CD4-positive, alpha-beta T cell treated with Interleukin-12 subunit alpha and Interleukin-12 subunit beta, for 1 hour (primary cell): Measurements from ENCODE around the gene GFAP.
A peak's percentile ranks its signal among the peaks of the same experiment; 100 is the strongest.
"Not testable (repeated sequence)": the region's sequence is repeated elsewhere in the genome, so short reads cannot be mapped to it uniquely, and the experiment has no call there.

Source experiments
- DNase-seq: peaks from one replicate; pipeline ENCODE4 v3.0.0-alpha.2; 2020

GFAP gene

GRCh38 chr17:44915321-44915726, at the start of gene GFAP:
Gene GFAP, minus strand, starts transcription at chr17:44915500. Its CDS starts 14 bp downstream, at chr17:44915486.
- DNase-seq: no peak

DNA sequence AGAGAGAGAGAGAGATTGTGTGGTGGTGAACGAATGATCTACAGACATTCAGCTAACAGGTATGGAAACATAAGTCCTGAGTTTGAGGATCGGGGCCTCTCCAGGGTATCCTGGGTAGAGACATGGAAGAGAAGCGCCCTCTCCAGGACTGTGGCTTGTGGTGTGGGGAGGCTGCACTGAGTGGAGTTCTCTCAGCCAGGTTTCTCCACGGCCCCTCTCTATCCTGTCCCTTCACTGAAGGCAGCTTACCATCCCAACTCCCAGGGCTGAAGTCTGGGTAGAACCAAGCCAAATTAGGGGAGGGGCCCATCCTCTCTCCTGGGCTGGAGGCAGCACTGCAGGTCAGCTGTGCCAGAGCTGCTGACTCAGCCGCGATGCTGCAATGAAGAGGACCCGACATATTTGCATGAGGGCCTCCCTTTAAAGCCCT, 46.6 kb upstream of the GFAP start:
- DNase-seq: no peak

GRCh38 chr17:44960691-44961090, 45.4 kb upstream of the GFAP start:
- no peak for DNase-seq

DNA sequence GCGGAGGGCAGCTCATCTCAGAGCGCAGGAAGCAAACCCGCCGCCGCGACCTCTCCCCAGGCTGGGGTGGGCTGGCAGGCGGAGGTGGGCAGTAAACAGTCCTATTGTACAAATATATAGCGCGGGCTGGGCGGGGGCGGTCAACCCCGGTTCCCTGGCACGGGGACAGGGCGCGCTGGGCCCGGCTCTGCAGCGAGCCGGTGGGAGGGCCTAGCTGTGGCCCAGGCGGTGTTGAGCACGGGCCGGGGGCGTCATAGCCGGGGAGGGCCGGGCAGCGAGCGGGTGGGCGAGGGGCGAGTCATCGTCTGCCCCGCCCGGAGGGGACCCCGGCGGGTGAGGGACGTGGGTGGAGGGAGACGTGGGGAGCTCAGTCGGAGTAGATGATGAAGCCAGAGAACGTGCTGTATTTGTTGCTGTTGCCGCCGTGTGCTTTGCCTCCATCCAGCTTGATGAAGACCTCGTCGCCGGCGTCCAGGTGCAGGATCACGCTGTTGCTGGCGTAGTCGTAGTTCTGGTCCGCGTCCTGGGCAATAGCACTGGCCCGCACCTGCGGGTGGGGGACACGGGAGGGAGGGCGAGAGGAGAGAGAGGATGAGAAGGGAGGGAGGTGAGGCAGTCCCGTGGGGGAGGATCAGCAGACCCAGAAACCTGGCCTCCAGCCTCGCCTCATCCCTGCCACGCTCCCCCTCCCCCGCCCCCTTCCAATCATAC, 44.7 kb upstream of the GFAP start:
- DNase-seq: no peak

DNA sequence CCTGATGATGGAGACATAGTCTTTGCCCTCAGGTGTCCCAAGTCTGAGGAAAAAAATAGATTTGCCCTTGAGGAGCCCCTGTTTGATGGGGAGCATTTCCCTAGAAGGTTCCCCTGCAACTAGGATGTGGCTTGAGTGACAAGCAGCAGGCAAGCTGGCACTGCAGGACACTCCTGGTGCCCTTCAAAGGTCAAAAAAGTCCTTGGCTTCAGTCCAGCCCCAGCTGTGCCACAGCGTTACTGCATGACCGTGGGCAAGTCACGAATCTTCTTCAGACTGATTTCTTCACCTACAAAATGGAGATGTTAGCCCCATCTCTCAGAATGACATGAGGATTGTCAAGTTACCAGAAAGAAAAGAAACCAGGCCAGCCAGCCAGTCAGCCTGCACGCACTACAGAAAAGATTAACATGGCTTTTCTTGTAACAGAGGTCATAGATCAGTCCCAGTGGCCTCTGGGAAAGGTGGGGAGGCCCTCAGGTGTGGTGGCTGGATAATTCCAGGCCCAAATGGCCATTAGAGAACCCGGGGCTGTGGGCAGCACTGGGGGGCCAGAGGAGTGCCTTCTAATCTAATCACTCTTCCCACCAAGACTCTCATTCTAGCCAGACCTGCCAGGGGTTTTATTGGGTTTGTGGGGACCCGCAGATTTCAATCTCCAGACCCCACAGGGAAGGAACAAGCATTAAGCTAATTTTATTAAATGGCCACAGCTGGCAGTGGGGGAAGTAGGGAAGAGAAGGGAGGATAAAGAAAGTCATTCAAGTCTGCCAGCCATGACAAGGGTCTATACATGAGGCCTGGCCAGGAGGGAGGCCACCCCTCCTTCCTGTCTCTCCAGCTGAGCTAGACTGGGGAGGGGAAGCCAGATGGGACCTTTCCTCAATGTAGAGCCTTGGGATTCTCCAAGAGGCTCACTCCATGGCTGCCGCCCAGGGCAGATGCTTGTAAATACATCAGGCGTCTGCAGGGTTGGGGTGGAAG, 42.0 kb upstream of the GFAP start:
- no peak for DNase-seq

GRCh38 chr17:44955674-44956425, 40.5 kb upstream of the GFAP start:
- DNase-seq: no peak

DNA sequence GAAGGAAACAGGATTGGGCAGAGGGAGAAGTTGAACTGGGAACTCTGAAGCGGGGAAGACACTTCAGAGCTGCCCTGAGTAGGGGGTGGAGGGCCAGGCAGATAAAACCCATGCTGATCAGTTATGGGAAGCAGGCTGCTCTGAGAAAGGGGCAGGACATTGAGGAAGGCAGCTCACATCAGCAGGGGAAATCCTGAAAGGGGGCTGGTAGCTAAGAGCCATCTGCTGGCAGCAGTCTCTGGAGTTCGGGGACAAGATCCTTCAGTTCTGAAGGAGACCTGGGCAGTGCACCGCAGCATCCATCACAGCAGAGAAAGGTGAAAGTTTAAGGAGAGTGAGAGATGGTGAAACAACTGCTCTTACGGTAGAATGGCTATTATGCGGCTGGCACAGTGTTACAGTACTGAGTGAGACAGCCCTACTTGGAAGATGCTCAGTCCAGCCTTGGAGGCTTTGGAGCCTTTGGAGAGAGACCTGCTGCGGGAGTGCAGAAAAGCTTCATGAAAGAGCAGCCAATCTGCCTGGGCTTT, 37.7 kb upstream of the GFAP start:
- DNase-seq: no peak

DNA sequence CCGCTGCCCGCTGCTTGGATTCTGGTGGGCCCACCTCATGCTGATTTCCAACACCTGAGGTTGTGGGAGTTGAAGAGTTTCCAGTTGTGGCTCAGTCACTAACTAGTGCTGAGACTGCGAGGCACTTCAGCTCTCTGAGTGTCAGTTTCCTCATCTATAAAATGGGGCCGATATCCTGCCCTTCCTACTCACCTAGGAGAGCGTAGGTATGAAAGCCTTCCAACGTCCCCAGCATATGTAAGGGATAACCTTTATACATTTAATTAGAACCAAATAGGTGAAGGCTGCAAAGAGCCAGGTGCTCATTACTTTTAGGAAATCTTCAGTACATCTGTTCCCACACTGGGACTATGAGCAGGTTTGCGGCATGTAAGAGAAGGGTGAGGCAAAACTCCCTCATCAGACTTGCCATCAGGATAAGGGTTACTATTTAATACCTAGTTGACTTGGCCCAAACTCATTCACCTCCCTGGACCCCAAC, 33.1 kb upstream of the GFAP start:
- DNase-seq: no peak

- peak; percentile 91 for DNase-seq
Observed at GRCh38 chr17:44947461-44948314, 32.4 kb upstream of the GFAP start, which contains the start of gene KIF18B. Gene KIF18B, minus strand, starts transcription at chr17:44947773. Its CDS starts 11,429 bp downstream, at chr17:44936344.

DNA sequence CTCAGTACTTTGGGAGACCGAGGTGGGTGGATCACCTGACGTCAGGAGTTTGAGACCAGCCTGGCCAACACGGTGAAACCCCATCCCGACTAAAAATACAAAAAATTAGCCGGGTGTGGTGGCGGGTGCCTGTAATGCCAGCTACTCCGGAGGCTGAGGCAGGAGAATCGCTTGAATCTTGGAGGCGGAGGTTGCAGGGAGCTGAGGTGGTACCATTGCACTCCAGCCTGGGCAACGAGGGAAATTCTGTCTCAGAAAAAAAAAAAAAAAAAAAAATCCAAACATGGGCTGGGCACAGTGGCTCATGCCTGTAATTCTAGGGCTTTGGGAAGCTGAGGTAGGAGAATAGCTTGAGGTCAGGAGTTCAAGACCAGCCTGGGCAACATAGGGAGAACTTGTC, 30.4 kb upstream of the GFAP start:
- DNase-seq: not testable (repeated sequence)

- DNase-seq: no peak
Observed at GRCh38 chr17:44942456-44942855, 27.2 kb upstream of the GFAP start.

DNA sequence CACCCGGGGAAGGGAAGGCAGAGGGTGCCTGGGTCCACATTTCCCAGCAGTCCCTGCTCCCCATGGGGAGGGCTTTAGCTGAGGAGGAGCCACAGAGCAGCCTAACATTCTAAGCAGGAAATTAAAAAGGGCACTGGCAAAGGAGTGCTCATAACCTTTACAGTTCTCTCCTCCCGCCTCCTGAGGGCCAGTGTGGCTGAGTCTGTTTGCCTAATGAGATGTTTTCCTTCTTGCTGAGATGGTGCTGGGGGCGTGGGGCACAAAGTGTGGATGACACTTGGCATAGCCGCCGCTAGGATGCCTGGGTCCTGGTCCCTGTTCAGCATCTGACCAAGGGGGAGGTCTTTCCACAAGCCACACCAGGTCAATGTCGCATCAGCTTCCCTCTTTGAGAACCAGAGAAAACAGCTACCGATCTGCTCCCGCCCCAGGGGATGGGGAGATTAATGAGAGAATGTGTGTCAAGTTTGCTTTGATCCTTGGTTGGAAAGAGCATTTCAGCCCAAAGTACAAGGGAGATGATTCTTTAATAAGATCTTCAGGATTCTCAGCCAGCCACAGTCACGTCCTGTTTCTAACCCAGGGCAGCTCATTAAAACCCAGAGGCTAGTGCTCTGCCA, 26.5 kb upstream of the GFAP start:
- DNase-seq: peak; percentile 2

DNA sequence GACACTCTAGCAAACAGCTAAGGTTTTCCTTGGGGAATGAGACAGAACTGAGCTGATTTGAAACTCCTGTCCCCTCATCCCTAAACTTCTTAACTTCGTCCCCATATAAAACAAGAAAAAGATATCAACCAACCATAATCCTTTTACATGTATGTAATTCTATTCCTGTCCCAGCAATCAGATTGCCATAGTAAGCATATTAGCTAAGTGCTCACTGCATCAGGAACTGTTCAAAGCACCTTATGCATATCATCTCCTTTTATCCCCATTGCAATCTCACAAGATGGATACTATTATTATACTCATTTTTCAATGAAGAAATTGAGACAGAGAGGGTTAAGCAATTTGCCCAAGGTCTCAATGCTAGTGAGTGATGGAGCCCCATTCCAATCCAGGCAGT, 25.5 kb upstream of the GFAP start:
- DNase-seq: no peak

DNA sequence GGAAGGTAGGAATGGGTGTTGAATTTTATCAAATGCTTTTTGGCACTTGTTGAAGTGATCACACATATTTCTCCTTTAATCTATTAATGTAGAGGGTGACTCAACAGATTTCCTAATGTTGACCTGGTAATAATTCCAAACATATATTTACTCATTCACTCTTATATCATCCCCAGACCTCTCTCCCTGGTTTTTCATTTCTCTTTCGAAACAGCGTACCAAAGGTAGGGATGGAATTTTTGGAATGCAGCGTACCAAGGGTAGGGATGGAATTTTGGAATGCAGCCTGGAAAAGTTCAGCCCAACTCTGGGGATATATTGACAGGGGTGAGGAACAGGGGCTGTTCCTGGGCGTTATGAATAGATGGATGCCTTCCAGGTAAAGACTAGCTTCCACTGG, 25.0 kb upstream of the GFAP start:
- DNase-seq: no peak

GRCh38 chr17:44935116-44935515, 19.8 kb upstream of the GFAP start:
- no peak for DNase-seq

DNA sequence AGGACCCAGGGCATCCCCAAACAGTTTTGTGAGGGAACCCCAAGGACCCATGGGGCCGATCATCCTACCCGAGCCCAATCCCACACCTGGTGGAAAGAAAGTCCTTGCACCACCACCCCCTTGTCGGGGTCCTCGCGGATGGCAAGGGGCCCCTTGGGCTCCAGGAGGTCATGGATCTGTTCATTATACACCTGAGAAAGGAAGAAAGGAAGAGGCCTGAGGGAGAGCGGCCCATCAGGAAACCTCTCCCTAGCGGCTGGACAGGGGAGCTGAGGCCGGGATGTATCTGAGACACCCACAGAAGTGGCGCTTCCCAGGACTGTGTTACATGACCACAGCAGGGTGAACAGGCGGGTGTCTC, 19.4 kb upstream of the GFAP start:
- no peak for DNase-seq

DNA sequence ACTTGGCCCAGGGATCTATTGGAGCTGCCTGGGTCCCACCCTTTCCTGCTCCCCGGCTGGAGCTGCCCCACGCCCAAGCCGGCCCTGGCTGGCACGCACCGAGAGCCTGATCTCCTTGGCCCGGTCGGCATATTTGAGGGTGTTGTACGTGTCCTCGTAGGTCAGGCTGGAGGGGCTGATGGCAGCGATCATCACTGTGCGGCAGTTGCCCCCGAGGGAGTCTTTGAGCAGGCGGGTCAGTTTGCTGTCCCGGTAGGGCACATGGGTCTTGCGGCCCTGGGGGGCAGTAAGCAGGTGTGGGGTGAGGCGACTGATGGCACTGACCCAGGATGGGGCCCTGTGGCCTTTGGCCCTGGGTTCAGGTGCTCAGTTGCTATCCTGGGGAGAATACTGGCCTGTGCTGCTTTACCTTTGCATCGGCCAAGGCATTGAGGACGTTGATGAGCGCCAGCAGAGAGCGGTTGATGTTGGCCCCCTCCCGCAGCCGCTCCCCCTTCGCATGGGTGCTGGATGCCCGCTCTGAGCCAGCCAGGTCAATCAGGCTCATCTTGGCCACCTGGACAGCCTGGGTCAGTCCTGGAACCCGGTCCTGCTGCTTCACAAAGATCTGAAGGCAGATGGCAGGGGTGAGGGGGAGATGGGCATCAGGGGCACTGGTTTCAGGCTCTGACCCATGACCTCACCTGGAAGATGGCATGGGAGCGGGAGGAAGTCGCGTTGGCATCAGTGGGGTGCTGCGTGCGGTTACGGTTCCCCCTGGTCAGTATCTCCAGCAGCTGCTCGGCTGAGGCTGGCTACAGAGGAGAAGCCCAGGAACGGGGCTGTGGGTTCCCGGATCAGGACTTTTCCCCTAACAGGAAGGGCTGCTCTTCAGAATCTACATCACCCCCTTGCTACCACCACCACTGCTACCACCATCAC, 18.8 kb upstream of the GFAP start:
- no peak for DNase-seq

- DNase-seq: no peak
Observed at GRCh38 chr17:44932787-44933097, 17.4 kb upstream of the GFAP start.

GRCh38 chr17:44932096-44932786, 16.9 kb upstream of the GFAP start:
- DNase-seq: no peak

- DNase-seq: no peak
Observed at GRCh38 chr17:44931376-44931775, 16.1 kb upstream of the GFAP start.
